Esophagus squamous epithelium (tissue), 4 donors: ENCODE measurements around the gene CFTR.

Experiments used
- POLR2A ChIP-seq, 4 donors: fragments of 450-650 bp; IDR thresholded peaks; one replicate each; pipeline ENCODE4 v1.6.1; 2017; ENCODE audit warnings: antibody characterized with exemption in 4 of 4, mild to moderate bottlenecking in 4 of 4, moderate library complexity in 3 of 4
- TF ChIP-seq, protein P1 (sequence below), 6 experiments: fragments of 450-650 bp in 4 of 6; fragments of 200-600 bp in 2 of 6; sonication (generic) in 2 of 6; IDR thresholded peaks; one replicate each; pipeline ENCODE4 v1.5.1; 2016 to 2019; ENCODE audit warnings: antibody characterized with exemption in 6 of 6, mild to moderate bottlenecking in 4 of 6, moderate library complexity in 4 of 6

DNA sequence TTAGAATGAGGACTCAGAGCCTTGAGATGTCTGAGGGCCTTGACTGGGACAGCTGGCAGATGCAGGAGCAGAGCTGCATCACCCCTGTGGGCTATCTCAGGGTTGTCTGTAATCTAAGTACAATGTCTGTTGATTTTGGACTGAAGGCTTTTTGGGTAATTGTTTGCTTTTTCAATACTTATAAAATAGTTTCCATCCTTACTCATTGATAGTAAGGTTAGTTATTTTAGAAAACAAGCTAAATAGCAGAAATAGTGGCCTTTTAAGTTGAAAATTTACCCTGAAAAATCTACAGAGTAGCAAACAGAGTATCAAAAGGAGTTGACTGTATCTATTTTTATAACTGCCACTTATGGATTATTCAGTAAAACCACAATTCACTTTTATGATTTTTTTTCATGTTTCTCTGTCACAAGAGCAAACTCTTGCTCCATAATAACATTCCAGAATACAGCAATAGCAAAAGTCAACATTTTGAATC is 179.7 kb downstream of the CFTR start:
- TF ChIP-seq, protein P1, sequence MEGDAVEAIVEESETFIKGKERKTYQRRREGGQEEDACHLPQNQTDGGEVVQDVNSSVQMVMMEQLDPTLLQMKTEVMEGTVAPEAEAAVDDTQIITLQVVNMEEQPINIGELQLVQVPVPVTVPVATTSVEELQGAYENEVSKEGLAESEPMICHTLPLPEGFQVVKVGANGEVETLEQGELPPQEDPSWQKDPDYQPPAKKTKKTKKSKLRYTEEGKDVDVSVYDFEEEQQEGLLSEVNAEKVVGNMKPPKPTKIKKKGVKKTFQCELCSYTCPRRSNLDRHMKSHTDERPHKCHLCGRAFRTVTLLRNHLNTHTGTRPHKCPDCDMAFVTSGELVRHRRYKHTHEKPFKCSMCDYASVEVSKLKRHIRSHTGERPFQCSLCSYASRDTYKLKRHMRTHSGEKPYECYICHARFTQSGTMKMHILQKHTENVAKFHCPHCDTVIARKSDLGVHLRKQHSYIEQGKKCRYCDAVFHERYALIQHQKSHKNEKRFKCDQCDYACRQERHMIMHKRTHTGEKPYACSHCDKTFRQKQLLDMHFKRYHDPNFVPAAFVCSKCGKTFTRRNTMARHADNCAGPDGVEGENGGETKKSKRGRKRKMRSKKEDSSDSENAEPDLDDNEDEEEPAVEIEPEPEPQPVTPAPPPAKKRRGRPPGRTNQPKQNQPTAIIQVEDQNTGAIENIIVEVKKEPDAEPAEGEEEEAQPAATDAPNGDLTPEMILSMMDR (IDR thresholded peaks at IDR 0.05): no peak
- no peak for TF ChIP-seq POLR2A (IDR thresholded peaks at IDR 0.05)
